Stimulated activated naive CD8-positive, alpha-beta T cell treated with anti-CD3 and anti-CD28 coated beads, Interleukin-15, amount 100 ng/mL, for 72 hours (primary cell): ENCODE results near the gene SUGCT.

Experiments used
- ATAC-seq: fragments of 150-1000 bp; cut with Tn5 transposase; 2 replicates; pipeline ENCODE4 v1.10.0; 2021; ENCODE audit warnings: mild to moderate bottlenecking, moderate library complexity
- DNase-seq, 2 donors: peaks; one replicate each; pipeline ENCODE4 v3.0.0; 2021 to 2022
- H3K27ac Mint-ChIP-seq, 2 donors: one replicate each; pipeline ENCODE4 v1.8.0; 2022; ENCODE audit warnings: mild to moderate bottlenecking in 2 of 2, mixed read lengths in 2 of 2, moderate library complexity in 2 of 2
- H3K27me3 Mint-ChIP-seq: one replicate; pipeline ENCODE4 v1.8.0; 2022; ENCODE audit warnings: mixed read lengths
- H3K4me1 Mint-ChIP-seq: one replicate; pipeline ENCODE4 v1.8.0; 2022; ENCODE audit warnings: mild to moderate bottlenecking, mixed read lengths
- H3K4me3 Mint-ChIP-seq, 2 donors: one replicate each; pipeline ENCODE4 v1.8.0; 2022; ENCODE audit warnings: mild to moderate bottlenecking in 2 of 2, mixed read lengths in 2 of 2, moderate library complexity in 1 of 2
- H3K9me3 Mint-ChIP-seq, 2 donors: one replicate each; pipeline ENCODE4 v1.8.0; 2022; ENCODE audit warnings: mixed read lengths in 2 of 2

SUGCT gene

DNA sequence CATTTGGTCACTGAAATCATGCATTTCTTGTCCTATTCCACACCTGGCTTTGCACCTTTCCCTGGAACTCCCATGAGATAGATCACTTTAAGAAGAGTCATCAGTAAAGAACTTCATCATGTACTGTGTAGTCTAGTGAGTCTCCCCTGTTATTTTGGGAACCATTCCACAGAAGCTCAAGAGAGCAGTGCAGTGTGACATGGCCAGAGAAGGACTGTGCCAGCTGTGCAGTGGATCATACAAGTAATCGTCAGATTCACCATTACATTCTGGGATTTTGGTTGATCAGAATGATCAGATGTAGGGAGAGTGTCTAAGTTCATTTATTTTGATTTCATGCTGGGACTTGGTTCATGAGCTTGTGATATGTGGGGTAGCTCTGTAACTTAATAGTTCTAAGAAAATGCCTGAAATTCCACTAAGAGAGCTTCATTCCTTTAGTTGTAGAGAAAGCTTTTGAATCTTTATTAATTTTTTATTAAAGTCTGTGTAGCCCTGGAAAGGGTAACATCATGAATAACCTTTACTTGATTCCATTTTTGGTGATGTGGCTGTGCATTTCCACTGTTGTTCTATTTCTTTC lies 166.8 kb downstream of the SUGCT start:
- Mint-ChIP-seq H3K27ac (no peak overlapping the region), H3K4me3 (no peak overlapping the region), H3K4me1 (no peaks in the 10 kb centered on the region), H3K9me3 (no peaks in the 10 kb centered on the region), H3K27me3 (no peaks in the 10 kb centered on the region)
- ATAC-seq = no peak
- no peak for DNase-seq

DNA sequence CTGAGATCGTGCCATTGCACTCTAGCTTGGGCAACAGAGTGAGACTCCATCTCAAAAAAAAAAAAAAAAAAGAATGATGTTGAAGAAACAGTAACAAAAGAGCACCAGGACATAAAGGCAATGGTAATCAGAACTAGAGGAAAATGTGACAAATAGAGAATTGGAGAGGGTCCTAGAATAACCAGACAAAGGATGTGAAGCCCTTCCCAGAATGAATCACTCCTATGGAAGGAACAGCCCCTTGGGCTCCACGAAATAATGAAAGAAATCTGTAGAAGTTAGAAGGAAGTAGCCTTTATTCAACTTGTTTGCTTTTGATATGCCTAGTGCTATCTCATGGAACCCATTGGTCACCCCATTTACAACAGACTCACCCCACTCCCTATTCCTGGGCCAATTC lies 169.2 kb downstream of the SUGCT start:
- Mint-ChIP-seq H3K9me3 (no peaks in the 10 kb centered on the region), H3K4me1 (no peaks in the 10 kb centered on the region), H3K27me3 (no peaks in the 10 kb centered on the region), H3K27ac (no peak overlapping the region), H3K4me3 (no peak overlapping the region)
- no peak for DNase-seq
- ATAC-seq = no peak

DNA sequence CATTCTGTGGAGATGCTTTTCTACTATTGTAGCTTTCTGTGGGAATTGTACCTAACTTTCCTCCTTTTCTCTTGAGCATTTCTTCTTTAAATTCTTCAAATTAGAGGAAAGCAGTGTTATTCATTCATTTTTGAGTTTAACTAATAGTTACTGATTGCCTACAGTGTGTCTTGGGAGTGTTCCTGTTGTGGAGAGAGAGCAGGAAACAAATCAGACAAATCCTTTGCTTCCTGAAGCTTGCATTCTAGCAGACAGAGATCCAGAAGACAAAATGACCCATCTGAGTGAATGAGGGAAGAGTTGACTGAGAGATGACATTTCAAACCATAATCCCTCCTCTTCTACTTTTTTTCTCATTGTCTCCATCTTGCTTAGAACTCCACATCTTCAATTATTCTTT lies 170.4 kb downstream of the SUGCT start:
- ATAC-seq (no peak), DNase-seq (no peak)
- Mint-ChIP-seq H3K9me3 (no peaks in the 10 kb centered on the region), H3K27me3 (no peaks in the 10 kb centered on the region), H3K4me3 (no peak overlapping the region), H3K27ac (no peak overlapping the region), H3K4me1 (no peaks in the 10 kb centered on the region)

DNA sequence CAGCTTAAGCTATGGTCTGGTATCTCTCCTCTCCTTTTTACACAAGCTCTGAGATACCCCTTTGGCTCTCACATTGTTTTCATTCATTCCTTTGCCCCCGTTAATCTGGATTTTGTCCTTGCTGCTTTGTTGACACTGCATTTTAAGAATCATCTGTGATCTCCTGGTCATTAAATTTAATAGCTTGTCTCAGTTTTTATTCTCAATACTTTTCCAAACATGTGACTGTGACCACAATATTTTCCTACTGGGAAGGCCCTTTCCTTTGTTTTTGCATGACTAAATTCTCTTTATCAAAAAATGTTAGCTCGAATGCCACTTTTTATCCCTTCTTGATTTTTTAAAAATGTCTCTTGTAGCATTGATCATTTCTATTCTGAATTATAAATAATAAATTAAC lies 171.2 kb downstream of the SUGCT start:
- Mint-ChIP-seq H3K9me3 (no peaks in the 10 kb centered on the region), H3K4me1 (no peaks in the 10 kb centered on the region), H3K4me3 (no peak overlapping the region), H3K27ac (no peak overlapping the region), H3K27me3 (no peaks in the 10 kb centered on the region)
- no peak for DNase-seq
- ATAC-seq = no peak

DNA sequence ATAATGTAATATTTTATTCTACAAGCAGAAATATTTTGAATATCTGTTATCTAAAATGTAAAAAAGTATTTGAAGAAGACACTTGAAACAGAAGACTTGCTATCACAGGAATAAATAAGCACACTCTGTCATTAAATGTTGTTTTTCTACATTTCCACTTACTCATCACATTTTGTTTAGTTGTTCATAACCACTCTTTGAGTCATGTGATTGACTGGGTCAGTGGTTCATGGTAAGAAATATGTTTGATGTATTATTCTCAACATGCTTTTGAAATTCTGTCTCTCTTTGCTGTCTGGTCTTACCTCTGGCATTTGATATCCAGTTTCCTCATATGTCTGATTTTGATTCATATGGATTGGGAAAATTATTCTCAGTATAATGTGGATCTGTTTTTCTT lies 171.8 kb downstream of the SUGCT start:
- DNase-seq (no peak), ATAC-seq (no peak)
- no peaks in the 10 kb centered on the region for H3K4me1 Mint-ChIP-seq
- H3K27me3 Mint-ChIP-seq = no peaks in the 10 kb centered on the region
- H3K9me3 Mint-ChIP-seq = no peaks in the 10 kb centered on the region
- no peak overlapping the region for H3K27ac Mint-ChIP-seq
- no peak overlapping the region for H3K4me3 Mint-ChIP-seq

DNA sequence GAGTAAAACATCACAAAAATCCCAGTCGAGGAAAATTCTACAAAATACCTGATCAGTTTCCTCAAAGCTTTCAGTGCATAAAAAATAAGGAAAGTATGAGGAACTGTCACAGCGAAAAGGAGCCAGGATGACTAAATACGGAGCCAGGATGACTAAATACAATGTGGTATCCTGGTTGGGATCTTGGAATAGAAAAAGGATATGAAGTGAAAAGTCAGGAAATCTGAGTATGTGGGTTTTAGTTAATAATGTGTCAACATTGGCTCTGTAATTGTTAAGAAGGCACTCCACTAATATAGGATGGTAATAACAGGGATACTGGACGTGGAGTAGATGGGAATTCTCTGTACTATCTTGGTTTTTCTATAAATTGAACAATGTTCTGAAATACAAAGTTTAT lies 175.5 kb downstream of the SUGCT start:
- H3K27me3 Mint-ChIP-seq = no peaks in the 10 kb centered on the region
- H3K4me1 Mint-ChIP-seq = no peaks in the 10 kb centered on the region
- DNase-seq (no peak), ATAC-seq (no peak)
- H3K27ac Mint-ChIP-seq = no peak overlapping the region
- H3K9me3 Mint-ChIP-seq = no peaks in the 10 kb centered on the region
- no peak overlapping the region for H3K4me3 Mint-ChIP-seq

DNA sequence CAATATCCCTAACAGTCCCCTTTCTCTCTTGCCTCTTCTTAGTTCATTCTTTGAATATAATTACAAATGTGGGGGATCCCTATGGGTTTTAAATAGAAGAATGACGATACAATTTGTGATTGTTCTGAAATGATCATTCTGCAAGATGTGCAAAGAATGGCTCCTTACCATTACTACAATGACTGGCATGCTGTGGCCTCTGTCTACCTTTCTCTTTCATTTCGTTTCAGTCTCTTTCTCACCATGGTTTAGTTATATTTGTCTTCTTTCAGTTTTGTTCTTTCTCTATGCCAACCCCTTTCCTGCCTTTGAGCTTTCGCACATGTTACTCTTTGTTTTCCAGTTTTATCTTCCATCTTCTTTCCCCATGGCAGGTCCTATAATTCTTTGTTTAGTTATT lies 176.5 kb downstream of the SUGCT start:
- Mint-ChIP-seq H3K27ac (no peak overlapping the region), H3K27me3 (no peaks in the 10 kb centered on the region)
- DNase-seq = no peak

DNA sequence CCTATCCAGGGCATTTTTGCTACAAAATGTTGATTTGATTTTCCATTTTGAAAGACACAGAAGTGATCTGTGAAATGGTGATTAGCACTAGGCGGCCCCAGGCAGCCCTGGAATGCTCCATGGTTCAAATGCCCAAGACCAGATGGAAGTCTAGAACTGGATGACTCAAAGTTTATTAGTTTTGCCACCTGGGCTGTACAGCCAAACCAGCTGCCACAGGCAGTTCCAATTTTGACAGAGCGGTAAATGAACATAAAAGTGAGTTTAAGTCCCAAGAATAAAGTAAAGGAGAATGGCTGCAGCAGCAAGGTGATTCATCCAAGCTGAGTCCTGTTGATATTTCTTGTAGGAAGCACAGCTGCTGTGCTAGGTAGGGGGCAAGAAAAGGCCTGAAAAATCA lies 180.5 kb downstream of the SUGCT start:
- H3K9me3 Mint-ChIP-seq = no peaks in the 10 kb centered on the region
- ATAC-seq (no peak), DNase-seq (no peak)
- H3K27ac Mint-ChIP-seq = no peak overlapping the region
- no peak overlapping the region for H3K4me3 Mint-ChIP-seq
- H3K4me1 Mint-ChIP-seq = no peaks in the 10 kb centered on the region
- no peaks in the 10 kb centered on the region for H3K27me3 Mint-ChIP-seq

More for the DNA sequence above, 176.5 kb downstream of the SUGCT start:
- Mint-ChIP-seq H3K4me1 (no peaks in the 10 kb centered on the region), H3K9me3 (no peaks in the 10 kb centered on the region), H3K4me3 (no peak overlapping the region)
- ATAC-seq = peak; percentile 45

DNA sequence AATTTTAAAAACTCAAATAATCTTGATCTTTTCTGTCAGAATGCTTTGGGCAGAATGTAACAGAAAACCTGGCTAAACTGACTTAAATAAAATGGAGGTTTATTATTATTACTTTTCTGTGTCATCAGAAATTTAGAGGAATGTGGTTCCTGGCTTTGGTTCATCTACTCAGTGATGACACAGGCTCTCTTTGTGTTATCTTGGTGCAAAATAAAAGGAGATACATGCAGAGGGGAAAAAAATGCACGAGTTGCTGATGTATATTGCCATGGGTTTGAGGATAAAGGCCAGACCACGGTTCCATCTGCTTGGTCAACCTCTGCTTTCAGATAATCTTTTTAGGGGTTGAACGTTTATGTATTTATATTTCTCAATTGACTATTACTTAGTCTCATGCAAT lies 181.4 kb downstream of the SUGCT start:
- H3K4me1 Mint-ChIP-seq = no peaks in the 10 kb centered on the region
- H3K9me3 Mint-ChIP-seq = no peaks in the 10 kb centered on the region
- no peak overlapping the region for H3K27ac Mint-ChIP-seq
- H3K27me3 Mint-ChIP-seq = no peaks in the 10 kb centered on the region
- DNase-seq = no peak
- ATAC-seq = no peak
- no peak overlapping the region for H3K4me3 Mint-ChIP-seq

DNA sequence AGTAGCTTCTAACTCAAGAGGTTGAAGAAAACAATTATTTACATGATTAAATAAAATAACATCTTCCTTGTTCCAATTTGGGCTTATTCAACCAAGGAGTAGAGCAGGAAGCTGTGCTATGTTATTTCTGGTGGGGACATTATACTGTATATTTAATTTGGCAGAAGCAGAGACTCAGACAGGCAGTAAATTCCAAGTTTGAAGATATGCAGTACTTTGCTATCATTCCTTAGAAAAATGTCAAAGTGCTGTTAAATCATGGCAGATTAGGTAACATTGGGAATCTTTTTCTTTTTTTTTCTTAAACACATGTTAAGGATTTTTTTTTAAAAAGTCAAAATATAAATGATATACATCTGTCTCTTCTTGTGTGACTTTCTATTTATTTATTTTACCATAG lies 190.1 kb downstream of the SUGCT start:
- no peak for DNase-seq
- H3K4me3 Mint-ChIP-seq = no peak overlapping the region
- ATAC-seq = no peak
- H3K4me1 Mint-ChIP-seq = no peaks in the 10 kb centered on the region
- H3K27ac Mint-ChIP-seq = no peak overlapping the region
- no peaks in the 10 kb centered on the region for H3K27me3 Mint-ChIP-seq
- H3K9me3 Mint-ChIP-seq = no peaks in the 10 kb centered on the region

DNA sequence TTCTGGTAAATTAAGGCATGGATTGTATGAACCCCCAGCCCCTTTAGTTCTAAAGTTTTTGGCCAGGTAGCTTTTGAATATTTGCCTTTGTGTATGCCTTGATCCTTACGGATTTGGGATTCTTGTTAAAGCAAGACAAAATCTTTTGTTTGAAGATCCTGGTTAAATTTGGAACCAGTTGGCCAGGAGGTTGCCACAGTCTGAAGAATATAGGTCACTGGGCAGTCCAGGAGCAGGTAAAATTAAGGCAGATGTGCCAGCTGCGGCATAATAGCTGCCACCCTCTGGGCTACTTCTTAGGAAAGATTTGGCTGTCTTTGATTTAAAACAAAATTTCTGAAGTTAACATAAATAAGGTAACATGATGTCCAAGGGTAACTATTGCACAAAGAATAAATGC lies 192.3 kb downstream of the SUGCT start:
- Mint-ChIP-seq H3K27ac (no peak overlapping the region), H3K9me3 (no peaks in the 10 kb centered on the region), H3K4me3 (no peak overlapping the region), H3K4me1 (no peaks in the 10 kb centered on the region), H3K27me3 (no peaks in the 10 kb centered on the region)
- DNase-seq (no peak), ATAC-seq (no peak)

DNA sequence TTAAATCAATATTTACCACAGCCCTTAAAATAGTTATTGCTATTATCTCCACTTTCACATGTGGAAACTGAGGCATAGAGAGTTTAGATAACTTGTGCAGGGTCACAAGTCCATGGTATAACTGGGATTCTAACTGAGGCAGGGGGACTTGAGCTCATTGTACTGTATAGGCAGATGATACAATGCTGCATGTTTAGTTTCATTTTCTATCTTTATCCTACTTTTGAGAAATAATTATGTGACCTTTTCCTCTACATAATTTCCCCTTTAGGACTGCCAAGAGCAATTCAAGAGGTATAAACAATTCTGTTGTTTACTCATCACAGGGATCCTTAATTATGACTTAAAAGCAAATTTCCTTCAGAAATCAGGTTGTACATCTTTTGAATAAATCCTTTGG lies 193.1 kb downstream of the SUGCT start:
- H3K4me1 Mint-ChIP-seq = no peaks in the 10 kb centered on the region
- H3K9me3 Mint-ChIP-seq = no peaks in the 10 kb centered on the region
- no peak overlapping the region for H3K27ac Mint-ChIP-seq
- DNase-seq (no peak), ATAC-seq (no peak)
- H3K4me3 Mint-ChIP-seq = no peak overlapping the region
- no peaks in the 10 kb centered on the region for H3K27me3 Mint-ChIP-seq

DNA sequence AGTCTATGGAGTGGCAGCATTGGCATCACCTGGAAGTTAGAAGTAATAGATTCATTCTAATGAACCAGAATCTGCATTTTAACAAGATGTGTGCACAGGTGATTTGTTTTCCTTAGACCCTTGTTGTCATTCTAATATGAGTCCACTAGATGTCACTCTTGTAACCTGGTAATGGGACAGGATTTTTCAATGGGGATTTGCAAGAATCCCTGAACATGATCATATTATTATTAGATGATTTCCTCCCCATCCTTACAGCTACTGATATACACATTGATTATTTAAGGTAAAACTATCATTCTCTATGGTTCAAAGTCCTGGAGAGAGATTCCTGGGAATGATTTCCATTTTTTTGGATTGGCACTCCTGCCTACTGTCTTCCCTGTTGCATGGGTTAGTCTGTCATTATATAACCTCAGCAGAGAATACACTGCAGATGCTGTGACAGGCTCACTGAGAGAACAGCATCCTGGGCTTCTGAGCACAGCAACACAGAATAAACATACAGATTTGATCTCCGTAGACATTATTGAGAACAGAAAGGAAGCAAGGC lies 194.9 kb downstream of the SUGCT start:
- Mint-ChIP-seq H3K9me3 (no peaks in the 10 kb centered on the region), H3K4me1 (no peaks in the 10 kb centered on the region), H3K4me3 (no peak overlapping the region), H3K27me3 (no peaks in the 10 kb centered on the region), H3K27ac (no peak overlapping the region)
- ATAC-seq (no peak), DNase-seq (no peak)

DNA sequence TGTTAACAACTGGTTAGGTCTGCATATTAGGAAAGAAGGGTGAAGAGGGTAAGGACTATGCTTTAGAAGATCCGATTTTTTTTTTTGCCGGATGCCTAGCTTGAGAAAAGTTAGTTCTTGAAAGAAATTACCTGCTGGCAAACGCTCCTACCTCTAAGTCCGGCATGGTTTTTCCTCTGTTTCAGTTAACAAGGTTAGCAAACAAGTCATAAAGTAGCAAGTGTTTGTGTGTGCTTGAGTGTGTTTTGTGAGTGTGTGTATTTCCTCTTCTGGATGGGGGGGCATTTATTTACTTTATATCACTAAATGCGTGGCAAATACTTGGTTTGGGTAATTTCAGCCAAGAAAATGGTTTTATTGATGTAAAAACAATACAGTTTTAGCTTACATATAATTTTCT lies 195.6 kb downstream of the SUGCT start:
- no peak overlapping the region for H3K4me3 Mint-ChIP-seq
- no peaks in the 10 kb centered on the region for H3K27me3 Mint-ChIP-seq
- DNase-seq (no peak), ATAC-seq (no peak)
- H3K9me3 Mint-ChIP-seq = no peaks in the 10 kb centered on the region
- no peak overlapping the region for H3K27ac Mint-ChIP-seq
- no peaks in the 10 kb centered on the region for H3K4me1 Mint-ChIP-seq

DNA sequence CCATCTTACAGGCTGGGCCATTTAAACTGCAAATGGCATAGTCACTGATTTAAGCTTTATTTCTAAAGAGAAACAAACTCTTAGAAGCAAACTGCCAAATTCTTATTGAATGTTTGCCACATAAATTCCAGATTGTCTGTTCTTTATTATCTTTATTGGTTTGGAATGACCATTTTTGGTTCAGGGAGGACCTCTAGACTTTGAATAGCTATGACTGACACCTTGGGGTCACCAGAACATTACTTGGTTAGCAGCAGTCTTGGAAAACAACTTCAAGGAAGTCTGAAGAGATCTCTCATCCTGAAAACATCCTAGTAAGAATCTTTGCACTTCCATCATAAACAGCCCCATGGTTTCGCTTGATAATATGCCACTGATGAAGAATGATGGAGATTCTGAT lies 197.1 kb downstream of the SUGCT start:
- Mint-ChIP-seq H3K4me1 (no peaks in the 10 kb centered on the region), H3K9me3 (peaks cover 0 to 6% of the 10 kb centered on the region in 2 donors), H3K4me3 (no peak overlapping the region), H3K27me3 (no peaks in the 10 kb centered on the region), H3K27ac (no peak overlapping the region)
- no peak for DNase-seq
- no peak for ATAC-seq

DNA sequence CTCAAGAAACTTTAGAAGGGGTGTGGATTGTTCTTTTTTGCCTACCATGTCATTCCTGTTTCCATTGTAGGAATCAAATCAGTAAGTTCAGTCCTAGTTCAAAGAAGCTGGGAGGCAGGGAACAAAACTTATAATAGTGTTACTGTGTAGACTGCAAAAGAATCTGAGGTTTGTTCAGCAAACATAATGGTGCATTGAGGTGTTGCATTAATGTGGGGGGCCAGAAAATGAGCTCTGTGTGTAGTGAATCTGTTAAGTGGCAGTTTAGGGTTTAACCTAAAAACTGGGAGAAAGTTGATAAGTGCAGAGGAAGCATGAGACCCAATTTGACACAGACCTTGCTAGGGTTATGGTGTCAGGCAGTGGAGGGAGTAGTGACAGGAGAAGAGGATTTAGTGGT lies 197.7 kb downstream of the SUGCT start:
- DNase-seq = no peak
- Mint-ChIP-seq H3K27me3 (no peaks in the 10 kb centered on the region), H3K9me3 (peaks cover 0 to 12% of the 10 kb centered on the region in 2 donors), H3K4me1 (no peaks in the 10 kb centered on the region), H3K27ac (peak overlapping the region in 1 of 2 donors; percentile 19), H3K4me3 (no peak overlapping the region)
- no peak for ATAC-seq

DNA sequence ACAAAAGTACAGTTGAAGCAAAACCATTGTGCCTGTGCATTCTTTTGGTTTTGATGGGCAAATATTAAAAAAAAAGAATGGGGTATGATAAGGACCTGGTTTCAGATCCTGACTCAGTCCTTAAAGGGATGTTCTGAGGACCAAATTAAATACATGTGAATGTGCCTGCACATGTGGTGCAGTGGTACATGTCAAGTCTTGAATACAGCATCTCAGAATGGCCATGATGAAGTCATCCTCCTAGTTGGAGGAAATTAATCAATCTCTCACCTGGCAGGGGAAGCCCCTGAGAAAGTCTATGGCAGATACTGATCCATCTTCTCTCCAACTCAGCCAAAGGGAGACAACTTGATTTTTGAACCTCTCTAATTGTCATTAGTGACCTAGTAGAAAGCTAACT lies 207.0 kb downstream of the SUGCT start:
- peak; percentile 50 for ATAC-seq
- H3K9me3 Mint-ChIP-seq = peaks cover 8 to 21% of the 10 kb centered on the region in 2 donors
- H3K27me3 Mint-ChIP-seq = no peaks in the 10 kb centered on the region
- no peak overlapping the region for H3K27ac Mint-ChIP-seq
- H3K4me1 Mint-ChIP-seq = peaks cover 8% of the 10 kb centered on the region
- DNase-seq = no peak
- H3K4me3 Mint-ChIP-seq = no peak overlapping the region
